HG02943 (cell line): ENCODE measurements around the gene MAP3K20.
"Not testable (repeated sequence)": the region's sequence is repeated elsewhere in the genome, so short reads cannot be mapped to it uniquely, and the experiment has no call there.

Experiments
- ATAC-seq: cut with Tn5 transposase; IDR thresholded peaks from one replicate; pipeline ENCODE4 v1.9.1; 2021; ENCODE audit warnings: mild to moderate bottlenecking, low read depth, moderate library complexity; ENCODE audit not compliant: unreplicated experiment

MAP3K20 gene

DNA sequence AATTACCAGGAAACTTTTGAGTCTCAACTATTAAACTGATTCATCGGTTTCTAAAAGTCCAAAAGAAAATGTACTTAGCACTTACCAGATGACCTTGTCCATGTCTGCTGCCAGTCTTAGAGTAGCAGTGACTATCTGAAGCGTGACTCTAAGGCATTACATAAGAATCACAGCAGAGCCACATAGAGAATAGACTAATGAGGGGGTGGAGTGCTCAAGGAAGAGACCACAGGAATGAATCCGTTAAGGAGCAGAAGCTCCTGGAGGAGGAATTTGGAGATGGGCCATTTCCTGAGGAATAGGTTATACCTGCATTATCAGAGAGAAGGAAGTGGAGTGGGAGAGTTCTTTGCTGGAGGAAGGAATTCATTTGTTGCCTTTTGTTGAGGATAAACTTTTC is 116.0 kb downstream of the MAP3K20 start:
- ATAC-seq: no peak

DNA sequence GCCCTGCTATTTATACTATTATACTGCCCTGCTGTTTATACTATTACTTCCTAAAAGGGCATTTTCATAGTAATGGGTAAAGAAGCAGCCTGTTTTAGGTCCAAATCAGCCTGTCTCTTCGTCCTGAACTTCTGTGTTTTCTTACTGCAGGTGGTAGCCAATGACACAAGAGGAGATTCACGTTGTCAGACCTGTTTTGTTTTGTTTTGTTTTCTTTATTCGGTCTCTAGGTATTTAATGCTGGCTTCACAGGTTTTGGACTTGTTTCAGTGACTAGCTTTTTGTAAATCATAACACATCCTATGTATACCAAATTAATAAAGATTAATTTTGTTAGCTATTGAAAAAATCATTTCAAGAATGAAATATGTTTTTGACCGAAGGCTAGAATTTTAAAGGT is 116.4 kb downstream of the MAP3K20 start:
- no peak for ATAC-seq

DNA sequence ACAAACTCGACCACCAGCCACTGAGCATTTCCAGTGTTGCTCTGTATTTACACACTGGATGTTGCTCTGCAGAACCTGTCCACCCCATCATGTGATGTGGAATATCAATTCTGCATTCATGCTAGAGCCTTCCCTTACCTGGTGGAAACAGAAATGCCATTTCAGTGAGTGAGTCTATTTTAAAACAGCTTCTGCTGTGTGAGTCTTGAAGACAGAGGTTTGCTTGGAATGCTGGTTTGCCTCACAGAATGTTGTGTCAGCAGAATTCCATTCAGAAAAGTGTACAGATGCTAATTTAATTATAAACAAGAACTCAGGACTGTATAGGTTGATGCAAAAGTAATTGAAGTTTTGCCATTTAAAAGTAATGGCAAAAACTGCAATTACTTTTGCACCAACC is 118.3 kb downstream of the MAP3K20 start:
- ATAC-seq: no peak

DNA sequence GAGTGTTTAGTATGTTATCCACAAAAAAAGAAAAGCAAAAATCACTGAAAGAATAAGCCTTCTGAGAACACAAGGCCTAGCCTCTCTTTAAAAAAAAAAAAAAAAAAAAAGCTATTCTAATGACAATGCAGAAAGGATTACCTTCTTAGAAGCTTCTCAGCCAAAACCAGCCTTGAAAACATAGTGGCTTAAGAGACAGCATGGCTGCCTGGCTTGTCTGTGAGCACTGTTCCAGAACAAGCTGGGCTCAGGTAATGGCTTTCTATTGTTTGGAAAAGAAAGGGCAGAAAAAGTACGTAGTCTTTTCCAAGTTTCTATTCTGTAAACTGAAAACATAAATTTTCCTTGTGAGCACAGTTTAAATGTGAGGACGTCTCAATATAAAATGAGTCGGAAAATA is 119.5 kb downstream of the MAP3K20 start:
- no peak for ATAC-seq

DNA sequence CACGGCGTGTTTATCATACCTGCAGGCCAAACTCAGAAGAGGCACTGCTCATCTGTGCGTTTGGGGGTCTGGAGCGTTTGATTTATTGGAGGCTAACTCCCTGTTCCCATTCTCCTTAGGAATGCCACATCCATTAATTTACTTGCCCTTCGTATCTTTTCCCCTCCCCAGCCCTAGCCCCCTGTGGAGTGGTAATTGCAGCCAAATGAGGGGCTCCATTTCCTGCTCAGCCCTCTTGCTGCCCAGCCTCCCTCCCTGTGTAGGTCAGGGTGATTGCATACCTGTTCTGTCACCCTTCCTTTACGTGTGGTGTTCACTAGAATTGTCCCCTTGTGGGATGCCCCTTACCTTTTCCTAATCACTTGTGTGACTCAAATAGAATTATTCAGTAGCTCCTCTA is 120.4 kb downstream of the MAP3K20 start:
- no peak for ATAC-seq

DNA sequence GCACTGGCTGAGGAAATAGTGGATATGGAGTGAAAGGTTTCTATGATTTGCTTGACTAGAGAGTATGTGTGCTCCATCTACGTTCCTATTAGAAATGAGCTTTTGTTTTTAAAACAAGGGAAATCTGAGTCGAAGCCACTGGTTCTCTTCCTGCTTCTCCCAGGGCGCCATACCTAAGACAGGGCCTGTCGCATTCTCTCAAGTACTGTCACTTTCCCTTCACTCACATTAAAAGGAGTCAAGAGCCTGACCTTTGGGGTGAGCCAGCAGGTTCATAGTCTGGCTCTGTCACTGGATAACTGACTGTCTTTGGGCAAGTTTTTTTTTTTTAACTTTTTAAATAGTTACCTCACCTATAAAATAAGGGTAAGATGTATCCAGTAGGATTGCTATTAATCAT is 121.0 kb downstream of the MAP3K20 start:
- ATAC-seq: no peak

DNA sequence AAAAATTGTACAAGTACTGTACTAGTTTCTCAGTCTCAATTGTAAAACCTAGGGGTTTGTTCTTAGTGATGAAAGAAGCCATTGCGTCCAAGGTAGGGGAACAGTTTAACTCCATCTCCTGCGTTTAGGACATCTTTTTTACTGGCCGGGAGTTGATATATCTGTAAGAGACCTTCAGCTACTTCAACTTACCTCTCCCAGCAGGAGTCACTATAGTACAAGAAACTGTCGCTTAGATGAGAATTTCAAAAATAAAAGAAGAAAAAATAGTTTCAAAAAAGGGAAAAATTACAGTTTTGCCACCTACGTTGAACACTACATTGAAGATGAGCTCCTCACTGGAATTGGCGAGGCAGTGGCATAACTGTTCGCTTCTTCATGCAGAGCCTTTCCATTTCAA is 122.7 kb downstream of the MAP3K20 start:
- ATAC-seq: no peak

DNA sequence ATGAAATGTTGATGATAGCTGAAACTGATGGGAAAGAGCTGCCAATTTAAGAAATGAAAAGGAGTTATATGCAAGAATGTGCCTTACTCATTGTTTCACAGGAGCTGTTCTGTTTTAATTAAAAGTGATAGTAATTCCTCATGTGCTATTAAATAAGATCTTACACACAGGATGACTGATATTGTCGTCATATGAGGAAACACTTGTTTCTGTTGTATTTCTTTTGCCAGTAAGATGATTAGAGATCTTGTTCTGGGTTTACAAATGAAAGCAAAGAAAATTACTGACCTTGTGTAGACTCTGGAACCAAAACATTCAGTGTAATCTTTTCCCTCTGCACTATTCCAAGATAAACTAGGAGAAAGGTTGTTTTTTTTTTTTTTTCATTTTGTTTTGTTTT is 123.6 kb downstream of the MAP3K20 start:
- no peak for ATAC-seq

DNA sequence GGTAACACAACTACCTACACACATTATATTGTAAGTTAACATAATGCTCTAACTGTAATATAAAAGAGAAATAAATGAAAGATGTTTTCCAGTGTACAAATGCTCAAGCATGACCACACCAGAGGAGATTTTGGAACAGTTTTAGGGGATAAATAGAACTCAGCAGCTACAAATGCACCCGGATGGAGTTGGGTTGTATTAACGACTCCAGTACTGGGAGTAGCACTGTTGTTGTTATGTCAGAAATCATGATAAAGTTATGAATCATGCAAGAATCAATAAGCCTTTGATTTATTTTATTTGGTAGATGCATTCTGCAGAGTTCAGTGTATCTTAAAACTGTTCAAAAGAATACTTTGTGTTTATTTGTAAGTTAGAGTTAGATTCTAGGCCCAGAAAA is 126.9 kb downstream of the MAP3K20 start:
- ATAC-seq: no peak

DNA sequence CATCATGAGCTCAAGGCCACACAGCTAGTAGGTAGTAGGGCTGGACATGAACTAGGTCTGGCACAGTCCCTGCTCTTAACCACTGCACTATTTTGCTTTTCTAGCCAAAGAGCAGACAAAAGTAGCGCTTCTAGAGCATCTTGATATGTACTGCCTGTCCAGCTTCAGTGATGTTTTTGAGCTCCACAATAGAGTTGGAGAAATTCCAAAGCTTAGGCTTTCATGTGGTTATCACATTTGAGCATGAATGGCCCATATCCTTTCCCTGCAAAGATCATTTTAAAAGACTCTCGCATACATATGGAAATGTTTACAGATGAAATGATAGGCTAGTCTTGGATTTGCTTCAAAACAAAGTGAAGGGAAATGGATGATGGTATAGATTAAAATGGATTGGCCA is 128.7 kb downstream of the MAP3K20 start:
- ATAC-seq: no peak

DNA sequence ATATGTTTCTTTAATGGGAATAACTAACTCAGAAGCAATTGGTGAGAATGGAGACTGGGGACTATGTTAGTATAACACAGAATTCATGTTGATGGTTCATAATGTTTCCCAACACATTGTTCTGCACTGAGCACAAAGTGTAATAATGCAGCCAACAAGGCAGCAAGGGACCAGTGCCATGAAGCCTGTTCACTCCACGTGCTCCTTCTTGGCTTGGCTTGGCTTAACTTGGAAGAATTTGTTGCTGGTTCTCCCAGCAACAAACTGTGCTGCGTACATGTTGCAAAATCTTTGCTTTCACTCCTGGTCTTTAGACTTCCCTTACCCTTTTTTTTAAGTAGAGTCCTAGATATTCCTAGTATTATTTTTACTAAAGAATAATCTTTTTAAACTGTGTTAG is 129.7 kb downstream of the MAP3K20 start:
- ATAC-seq: no peak

DNA sequence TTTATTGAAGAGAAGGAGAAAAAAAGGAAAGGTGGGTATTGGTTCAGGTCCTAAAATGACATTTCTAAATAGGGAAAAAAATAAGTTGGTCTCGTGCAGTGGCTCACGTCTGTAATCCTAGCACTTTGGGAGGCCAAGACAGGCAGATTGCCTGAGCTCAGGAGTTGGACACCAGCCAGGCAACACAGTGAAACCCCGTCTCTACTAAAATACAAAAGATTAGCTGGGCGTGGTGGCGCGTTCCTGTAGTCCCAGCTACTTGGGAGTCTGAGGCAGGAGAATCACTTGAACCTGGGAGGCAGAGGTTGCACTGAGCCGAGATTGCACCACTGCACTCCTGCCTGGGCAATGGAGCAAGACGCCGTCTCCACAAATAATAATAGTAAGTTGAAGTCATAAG is 131.5 kb downstream of the MAP3K20 start:
- ATAC-seq: not testable (repeated sequence)

DNA sequence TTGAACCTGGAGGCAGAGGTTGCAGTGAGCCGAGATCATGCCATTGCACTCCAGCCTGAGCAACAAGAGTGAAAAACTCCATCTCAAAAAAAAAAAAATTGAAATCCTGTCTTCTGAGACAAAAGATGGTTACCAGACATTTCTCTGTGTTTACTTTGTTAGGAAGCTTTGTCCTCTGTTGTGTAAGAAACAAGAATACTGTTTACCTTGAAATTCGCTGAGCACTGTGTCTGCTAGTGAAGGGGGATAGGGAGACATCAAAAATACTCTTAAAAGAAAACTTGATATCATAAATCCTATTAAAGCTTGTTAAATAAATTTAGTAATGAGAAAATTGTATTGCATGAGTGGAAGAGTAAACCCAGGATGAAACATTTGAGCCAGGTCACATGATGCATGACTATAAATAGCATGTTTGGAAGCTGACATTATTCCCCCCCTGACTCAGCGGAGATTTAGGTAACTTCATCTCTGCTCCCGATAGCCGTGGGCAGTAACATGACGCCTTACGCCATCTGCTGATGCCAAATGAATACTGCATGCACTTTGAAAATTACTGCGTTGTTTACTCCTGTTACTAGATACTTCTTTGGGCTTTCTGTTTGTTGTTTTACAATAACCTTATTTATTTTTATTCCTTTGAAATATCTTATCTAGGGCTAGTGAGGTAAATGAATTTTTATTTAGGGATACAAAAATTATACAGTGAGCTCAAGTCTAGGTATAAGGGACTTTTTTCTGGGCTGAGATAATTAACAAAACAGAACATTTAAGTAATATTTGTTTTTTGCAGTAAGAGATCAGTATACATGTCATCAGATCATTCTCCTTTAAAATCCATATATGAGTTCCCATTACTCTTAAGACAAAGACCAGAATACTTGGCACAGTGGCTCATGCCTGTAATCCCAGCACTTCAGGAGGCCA is 134.9 kb downstream of the MAP3K20 start:
- no peak for ATAC-seq

DNA sequence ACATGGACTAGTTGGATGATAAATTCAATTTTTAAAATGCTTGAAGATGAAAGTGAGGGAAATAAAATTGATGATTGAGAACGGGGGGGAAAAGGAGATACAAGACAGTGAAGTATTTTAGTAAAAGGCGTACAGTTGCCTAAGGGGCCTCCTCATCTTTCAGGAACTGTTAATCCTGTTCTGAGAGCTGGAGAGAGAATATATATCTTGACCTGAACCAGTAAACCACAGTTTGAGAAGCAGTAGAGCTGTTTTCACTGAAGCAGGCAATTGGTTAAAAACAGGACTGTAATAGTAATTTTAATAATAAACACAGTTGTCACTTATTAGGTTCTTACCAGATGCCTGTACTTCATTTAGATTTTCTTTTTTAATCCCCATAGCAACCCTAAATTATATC is 137.5 kb downstream of the MAP3K20 start:
- ATAC-seq: no peak

DNA sequence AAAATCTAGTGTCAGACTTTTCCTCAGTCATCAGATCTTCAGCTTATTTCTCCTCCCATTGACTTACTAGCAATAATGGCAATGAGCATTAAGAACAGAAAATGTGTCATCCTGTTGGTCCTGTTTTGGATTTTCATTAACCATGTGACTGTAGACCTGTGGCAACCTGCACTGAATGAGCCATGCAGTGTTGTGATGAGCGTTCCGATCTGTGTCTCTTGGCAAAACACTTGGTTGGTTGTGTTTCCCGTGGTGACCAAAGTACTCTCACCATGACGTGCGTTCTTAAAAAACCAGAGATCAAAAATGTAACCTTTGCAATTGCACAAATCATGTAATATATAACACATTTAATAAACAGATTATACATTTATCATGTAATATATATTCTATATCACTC is 138.6 kb downstream of the MAP3K20 start:
- no peak for ATAC-seq

DNA sequence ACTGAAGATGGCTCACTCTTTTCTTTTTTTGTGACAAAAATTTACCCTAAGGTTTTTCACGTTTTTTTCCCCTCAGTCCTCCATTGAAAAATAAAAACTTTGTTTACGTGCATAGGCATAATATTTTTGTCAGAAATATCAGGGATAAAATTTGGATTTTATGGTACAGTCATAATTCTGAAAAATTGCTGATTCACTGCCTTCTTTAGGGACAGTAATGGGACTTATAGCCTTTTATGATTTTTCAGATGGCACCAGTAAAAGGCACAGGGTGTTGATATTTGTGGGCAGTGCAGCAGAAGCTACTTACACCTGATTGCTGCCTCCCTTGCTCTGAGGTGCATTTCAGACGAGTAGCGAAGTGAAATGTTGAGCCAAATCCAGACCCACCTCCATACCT is 139.7 kb downstream of the MAP3K20 start:
- no peak for ATAC-seq

DNA sequence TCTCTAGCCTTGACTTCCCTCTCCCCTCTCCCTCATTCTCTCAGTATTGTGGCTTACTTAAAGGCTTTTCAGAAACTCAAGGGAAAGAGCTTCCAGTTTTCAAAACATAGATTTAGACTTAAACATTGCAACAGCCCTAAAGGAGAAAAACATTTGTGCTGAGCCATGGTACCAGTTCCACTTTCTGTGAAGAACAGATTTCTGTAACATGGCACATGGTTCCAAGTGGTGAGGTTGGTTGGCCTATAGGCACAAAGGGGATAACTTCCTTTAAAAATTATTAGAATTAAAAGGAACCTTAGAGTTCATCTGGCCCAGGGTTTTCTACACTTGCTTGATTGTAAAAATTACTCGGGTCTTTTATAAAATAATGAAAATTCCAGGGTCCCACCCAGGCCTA is 140.4 kb downstream of the MAP3K20 start:
- no peak for ATAC-seq

DNA sequence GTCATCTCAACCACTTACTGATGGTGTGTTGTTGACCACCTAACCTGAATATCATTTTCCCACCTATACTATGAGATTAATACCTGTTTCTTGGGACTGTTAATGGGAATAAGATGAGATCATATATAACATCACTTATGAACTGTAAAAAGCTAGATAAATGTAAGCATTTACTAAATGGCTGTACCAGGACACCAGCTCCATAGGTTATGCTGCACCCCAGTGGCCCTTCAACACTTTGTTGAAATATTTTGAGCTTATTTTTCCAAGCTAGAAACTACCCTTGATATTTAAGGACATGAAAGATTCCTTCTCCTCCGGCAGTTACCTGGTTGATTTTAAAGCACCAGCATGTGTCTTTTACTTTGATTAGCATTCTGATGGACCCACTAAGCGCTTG is 141.0 kb downstream of the MAP3K20 start:
- no peak for ATAC-seq

DNA sequence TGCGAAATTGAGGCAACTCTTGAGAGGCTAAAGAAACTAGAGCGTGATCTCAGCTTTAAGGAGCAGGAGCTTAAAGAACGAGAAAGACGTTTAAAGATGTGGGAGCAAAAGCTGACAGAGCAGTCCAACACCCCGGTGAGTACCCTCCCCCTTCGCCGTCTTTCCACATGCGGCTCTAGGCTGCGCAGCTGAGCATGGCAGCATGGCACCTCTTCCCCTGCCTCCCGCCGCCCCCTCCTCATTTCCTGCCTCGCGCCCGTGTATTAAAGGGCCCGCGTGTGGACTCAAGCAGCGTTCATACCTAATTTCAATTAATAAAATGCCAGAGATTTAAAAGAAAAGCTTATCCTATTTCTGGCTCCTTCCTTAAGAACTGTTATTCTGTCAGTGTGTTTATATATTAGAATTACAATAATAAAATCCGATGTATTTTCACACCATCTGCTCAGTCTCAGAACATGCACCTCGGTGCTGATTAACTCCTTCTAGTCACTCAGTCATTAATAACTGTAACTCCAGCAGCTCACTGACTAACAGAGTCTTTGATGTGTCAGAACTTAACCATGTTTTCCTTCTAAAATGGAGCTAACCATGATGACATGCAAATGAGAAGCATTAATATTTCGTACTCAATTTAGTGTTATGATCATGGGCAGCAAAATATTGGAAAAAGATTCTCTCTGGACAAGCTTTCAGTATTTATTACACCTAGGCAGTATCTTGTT is 141.6 kb downstream of the MAP3K20 start:
- no peak for ATAC-seq

DNA sequence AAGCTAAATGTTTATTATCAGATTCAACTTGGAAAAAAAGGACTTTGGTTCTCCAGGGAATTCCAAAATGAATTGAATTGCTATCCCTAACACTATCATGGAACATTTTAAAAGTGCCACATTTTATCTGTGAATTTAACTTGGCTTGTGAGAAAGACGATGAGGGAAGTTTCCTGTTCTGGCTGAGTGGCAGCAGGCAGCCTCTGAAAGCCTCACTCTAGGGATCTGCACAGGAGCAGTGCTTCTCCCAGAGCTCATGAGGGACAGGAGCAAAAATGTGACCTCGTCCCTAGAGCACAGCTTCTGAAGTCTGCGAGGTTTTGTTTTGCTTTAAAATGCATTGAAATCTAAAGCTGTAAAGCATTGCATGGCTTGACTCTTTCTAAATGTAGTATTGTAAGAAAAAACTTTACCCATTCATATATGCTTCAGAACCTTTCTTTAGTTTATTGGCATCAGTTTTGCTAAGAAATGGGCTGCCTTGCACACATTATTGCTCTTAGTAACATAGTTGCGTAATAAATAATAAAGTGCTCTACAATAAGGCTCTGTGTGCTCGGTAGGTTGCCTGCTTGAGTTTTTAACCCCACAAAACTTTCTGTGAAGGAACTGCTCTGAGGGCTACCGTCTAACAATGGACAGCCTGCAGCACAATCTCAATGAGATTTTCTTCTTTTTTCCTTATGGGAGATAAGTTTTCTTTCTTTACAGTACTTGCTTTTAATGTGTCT is 142.8 kb downstream of the MAP3K20 start:
- ATAC-seq: no peak

DNA sequence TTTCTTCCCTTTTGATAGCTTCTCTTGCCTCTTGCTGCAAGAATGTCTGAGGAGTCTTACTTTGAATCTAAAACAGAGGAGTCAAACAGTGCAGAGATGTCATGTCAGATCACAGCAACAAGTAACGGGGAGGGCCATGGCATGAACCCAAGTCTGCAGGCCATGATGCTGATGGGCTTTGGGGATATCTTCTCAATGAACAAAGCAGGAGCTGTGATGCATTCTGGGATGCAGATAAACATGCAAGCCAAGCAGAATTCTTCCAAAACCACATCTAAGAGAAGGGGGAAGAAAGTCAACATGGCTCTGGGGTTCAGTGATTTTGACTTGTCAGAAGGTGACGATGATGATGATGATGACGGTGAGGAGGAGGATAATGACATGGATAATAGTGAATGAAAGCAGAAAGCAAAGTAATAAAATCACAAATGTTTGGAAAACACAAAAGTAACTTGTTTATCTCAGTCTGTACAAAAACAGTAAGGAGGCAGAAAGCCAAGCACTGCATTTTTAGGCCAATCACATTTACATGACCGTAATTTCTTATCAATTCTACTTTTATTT is 145.6 kb downstream of the MAP3K20 start:
- no peak for ATAC-seq
